SIG-M5 treated with dmso at 0.1 percent for 504 hours (cell line): ENCODE results near the gene FZD2.
"Not testable (repeated sequence)": the region's sequence is repeated elsewhere in the genome, so short reads cannot be mapped to it uniquely, and the experiment has no call there.

ENCODE experiments used
- DNase-seq: peaks from one replicate; lab custom pipeline; 2025; ENCODE audit not compliant: unreplicated experiment; lab: John Stamatoyannopoulos, UW

Gene FZD2

GRCh38 chr17:44546671-44547606, 10.3 kb upstream of the FZD2 start:
- DNase-seq = no peak

GRCh38 chr17:44547625-44548267, 9.5 kb upstream of the FZD2 start:
- DNase-seq = peak; percentile 81

DNA sequence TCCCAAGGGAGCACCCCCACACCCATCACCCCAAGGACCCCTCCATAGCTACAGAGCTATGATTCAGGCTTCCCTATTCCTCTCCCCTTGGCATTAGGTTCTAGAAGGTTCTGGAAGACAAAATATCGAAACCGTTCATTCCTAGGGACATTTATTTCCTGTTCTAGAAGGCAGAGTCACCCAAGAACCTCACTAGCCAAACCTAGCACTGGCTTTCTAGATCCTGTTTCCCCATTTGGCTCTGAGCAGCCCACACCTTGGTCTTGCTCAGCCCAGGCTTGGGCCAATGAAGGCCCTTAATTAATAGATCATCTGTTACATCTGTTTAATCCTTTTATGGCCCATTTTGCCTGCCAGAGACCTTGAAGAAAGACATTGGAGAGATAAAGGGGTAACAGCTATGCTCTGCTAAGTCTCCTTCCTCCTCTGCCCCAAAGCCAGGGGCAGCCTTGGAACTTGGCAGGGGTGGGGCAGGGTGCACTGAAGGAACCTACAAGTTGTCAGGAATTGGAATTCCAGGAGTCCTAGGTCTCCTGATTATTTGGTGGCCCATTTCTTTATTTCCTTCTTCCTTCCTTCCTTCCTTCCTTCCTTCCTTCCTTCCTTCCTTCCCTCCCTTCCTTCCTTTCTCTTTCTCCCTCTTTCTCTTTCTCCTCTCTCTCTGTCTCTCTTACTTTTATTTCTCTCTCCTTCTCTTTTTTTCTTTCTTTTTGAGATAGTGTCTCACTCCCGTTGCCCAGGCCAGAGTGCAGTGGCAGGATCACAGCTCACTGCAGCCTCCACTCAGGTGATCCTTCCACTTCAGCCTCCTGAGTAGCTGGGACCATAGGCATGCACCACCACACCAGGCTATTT, 8.7 kb upstream of the FZD2 start:
- peak; percentile 40 for DNase-seq

DNA sequence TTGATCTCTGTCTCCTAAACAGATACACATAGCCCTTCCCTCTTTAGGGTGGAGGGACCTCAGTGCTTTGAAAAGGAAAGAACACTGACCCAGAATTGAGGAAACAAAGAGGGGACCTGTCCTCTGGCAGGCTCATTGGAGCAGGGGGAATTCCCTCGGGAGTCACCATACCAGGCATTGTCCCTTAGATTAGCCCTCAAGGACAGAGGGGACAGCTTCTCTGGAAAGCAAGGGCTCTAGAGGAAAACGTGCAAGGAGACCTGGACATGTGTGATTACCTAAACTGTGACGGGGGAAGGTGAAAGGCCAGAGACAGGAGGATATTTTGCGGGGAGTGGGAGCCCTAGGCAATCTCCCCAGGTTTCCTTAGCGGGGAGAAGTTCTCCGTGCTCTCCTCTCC, 7.6 kb upstream of the FZD2 start:
- DNase-seq = no peak

DNA sequence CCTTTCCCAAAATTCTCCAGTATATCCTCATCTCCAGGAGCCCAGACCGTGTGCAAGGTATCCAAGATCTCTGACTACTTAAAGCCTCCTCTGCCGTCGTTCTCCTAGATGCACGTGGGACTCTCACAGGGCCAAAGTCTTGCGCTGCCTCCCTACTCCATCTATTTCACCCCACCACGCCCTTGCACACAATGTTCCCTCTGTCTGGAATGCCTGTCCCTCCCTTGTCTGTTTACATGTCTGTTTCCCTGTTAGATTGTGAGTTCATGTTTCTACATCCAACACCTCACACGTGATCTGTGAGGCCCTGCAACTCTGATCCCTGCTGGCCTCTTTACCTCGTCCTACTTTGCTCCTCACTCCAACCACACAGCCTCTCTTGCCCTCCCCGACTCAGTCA, 4.9 kb upstream of the FZD2 start:
- DNase-seq = no peak

DNA sequence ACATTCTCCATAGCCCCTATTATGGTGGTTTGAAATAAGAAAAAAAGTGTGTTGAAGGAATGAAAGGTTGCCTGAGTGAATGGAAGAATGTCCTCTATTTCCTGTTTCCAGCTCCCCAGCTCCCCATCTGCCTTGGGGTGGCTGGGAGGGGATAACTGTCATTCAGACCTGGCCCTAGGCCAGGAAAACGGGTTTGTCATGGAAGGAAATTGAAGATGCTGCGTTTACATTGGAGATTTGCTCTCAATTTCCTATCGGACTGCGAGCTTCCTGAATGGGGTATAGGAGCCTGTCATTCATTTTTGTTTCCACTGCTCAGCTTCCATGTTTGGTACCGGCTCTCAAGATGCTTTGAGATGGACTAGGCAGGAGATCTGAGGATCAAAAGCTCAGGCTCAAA, 2.2 kb upstream of the FZD2 start:
- DNase-seq = no peak

DNA sequence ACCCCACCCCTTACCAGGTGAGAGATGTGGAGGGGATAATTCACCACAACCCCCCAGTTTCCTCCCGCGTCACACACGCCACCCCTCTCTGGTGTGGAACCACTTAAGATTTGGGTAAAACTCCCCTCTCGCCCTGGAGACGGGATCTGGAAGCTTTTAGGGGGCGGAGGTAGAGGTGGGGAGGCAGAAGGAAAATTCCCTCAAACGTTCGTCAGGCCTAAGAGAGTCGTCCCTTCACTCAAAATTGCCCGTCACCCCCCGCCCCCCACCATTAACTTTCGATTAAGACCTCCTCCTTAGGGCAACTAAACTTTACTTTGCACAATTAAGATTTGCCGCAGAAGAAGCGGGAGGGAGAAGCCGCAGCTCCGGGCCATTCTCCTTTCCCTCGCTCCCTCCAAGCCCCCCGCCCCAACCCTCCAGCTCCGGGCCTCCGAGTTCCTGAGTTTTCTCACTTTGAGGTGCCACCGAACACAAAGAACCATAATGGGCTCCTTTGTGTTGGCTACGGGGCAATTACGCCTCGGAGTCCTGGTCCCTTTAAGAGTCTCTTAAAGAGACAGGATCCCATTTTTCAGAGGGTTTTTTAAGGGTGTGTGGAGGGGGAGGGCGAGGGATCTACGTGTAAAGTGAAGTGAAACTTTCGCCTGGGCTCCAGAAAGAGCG, 985 bp upstream of the FZD2 start:
- peak; percentile 83 for DNase-seq

DNA sequence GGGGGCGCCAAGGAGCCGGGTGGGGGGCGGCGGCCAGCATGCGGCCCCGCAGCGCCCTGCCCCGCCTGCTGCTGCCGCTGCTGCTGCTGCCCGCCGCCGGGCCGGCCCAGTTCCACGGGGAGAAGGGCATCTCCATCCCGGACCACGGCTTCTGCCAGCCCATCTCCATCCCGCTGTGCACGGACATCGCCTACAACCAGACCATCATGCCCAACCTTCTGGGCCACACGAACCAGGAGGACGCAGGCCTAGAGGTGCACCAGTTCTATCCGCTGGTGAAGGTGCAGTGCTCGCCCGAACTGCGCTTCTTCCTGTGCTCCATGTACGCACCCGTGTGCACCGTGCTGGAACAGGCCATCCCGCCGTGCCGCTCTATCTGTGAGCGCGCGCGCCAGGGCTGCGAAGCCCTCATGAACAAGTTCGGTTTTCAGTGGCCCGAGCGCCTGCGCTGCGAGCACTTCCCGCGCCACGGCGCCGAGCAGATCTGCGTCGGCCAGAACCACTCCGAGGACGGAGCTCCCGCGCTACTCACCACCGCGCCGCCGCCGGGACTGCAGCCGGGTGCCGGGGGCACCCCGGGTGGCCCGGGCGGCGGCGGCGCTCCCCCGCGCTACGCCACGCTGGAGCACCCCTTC, 484 bp downstream of the FZD2 start:
- no peak for DNase-seq

DNA sequence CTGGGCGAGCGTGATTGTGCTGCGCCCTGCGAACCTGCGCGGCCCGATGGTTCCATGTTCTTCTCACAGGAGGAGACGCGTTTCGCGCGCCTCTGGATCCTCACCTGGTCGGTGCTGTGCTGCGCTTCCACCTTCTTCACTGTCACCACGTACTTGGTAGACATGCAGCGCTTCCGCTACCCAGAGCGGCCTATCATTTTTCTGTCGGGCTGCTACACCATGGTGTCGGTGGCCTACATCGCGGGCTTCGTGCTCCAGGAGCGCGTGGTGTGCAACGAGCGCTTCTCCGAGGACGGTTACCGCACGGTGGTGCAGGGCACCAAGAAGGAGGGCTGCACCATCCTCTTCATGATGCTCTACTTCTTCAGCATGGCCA, 1.0 kb downstream of the FZD2 start:
- DNase-seq = no peak

- DNase-seq = no peak
Measured at GRCh38 chr17:44558710-44559633, 1.7 kb downstream of the FZD2 start.

DNA sequence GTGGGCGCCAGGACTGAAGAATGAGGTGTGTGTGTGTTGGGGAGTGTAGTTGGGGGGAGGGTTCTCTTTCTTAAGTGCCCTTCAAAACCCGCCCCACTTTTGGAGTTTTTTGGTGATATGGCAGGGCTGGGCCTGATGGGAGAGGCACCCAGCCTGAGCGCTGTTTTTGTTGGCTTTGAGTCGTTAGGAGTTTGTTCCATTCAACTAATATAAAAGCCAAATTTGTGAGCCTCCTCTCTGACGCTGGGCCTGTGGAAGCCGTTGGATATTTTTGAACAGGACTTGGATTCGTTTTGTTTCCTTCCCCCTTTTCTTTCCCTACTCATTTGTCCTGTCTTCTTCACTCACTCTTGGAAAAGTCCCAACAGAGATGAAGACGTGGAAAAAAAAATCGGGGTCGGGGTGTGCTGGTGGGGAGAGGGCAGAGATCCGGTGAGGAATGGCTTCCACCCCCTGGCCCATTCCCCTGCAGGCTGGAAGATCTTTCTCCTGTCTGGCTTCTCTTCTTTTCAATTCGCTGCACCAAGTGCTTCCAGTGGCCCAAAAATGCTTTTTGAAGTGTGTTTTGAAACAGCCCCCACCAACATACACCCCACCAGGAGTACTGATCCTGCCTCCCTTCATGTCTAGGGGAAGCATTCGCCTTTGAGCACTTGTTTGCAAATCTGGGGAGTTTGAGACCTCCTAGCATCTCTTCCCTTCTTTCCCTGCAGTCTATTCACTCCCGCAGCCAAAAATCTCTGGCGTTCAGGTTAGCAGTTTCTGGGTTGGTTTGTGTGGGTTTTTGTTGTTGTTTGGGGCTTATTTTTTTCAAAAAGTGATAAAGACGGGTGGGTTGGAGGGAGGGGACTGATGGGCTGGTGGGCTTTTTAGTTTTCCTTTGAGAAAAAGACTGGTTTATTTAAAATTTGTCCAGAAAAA, 2.6 kb downstream of the FZD2 start:
- no peak for DNase-seq

DNA sequence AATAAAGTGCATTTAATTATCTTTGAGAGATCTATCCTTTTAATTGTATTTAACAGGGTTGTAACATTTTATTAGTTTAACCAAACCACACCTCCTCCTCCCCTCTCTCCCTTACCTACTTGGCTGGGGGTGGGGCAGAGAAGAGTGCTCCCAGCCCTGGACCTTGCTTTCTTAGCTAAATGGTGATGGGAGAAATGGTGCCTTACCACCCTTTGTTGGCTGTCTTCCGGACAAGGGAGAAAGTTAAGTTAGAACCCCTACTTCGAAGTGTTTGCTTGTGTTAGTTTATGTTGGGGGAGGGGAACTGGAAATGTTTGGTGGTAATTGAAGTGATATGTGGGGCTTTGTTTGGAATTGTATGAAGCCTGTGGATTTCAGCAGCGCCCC, 3.9 kb downstream of the FZD2 start:
- no peak for DNase-seq

- DNase-seq = no peak
Measured at GRCh38 chr17:44564429-44564828, 7.1 kb downstream of the FZD2 start.

DNA sequence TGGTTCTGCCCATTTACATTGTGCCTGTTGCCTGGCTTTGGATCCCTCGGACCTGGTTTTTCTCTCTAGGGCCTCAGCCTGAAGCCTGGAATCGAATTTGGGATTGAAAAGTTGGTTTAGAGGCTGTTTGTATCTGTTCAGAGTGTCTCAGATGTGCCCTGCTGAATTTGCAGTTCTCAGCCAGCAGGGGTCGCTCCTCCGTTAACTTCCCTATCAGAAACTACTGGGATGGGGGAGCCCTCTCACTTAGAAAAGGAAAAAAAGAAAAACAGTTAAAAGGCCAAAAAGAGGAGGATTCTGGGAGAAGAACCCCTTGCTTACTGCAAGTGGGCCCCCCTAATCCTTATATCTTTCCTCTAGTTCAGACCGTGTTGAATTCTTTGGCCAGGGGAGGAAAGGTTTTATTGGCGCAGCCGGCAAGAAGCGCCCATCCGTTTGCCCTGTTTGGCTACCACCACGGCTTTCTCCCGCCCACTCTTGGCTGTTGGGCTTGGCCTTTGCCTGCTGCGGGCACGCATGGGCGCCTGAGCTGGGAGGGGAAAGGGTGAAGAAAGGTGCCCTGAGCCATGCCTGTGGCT, 8.7 kb downstream of the FZD2 start:
- DNase-seq = no peak

DNA sequence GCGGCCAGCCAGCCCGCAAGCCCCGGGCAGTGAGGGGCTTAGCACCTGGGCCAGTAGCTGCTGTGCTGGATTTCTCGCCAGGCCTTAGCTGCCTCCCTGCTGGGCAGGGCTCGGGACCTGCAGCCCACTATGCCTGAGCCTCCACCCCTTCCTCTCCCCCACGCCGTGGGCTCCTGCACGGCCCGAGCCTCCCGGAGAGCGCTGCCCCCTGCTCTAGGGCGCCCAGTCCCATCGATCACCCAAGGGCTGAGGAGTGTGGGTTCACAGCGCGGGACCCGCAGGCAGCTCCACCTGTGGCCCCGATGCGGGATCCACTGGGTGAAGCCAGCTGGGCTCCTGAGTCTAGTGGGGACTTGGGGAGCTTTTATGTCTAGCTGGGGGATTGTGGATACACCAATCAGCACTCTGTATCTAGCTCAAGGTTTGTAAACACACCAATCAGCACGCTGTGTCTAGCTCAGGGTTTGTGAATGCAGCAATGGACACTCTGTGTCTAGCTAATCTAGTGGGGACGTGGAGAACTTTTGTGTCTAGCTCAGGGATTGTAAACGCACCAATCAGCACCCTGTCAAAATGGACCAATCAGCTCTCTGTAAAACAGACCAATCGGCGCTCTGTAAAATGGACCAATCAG, 11.1 kb downstream of the FZD2 start:
- DNase-seq = not testable (repeated sequence)

- DNase-seq = no peak
Measured at GRCh38 chr17:44568945-44569858, 11.9 kb downstream of the FZD2 start.

DNA sequence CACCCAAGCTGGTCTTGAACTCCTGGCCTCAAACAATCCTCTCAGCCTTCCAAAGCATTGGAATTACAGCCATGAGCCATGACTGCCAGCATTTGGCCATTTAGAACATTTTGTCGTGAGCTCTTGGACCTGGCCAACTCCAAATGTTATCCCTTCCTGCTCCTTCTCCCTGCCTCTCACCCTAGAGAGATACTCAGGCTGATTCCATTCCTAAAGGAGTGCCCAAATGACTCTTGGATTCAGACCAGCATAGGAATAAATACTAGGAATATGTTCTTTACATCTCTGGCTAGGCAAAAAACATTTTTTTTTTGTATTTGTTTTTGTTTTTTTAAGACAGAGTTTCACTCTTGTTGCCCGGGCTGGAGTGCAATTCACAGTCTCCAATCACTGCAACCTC, 15.5 kb downstream of the FZD2 start:
- DNase-seq = no peak
